Stimulated activated naive B cell treated with anti-CD40 and anti-IgM and Interleukin-4, amounts not matched to agents 10 μg/mL and 1 μg/mL and 100 μg/mL, for 72 hours (primary cell): Measurements from ENCODE around the gene KCTD12.

Experiments used
- ATAC-seq, 2 donors: fragments of 150-1000 bp; cut with Tn5 transposase; replicated peaks; 2 replicates each; pipeline ENCODE4 v1.10.0; 2021; ENCODE audit warnings: moderate library complexity in 1 of 2
- DNase-seq: peaks from one replicate; pipeline ENCODE4 v3.0.0; 2021
- H3K27ac Mint-ChIP-seq: one replicate; pipeline ENCODE4 v1.8.0; 2022; ENCODE audit warnings: mild to moderate bottlenecking, mixed read lengths
- H3K27me3 Mint-ChIP-seq, 2 donors: one replicate each; pipeline ENCODE4 v1.8.0; 2022; ENCODE audit warnings: mixed read lengths in 2 of 2
- H3K36me3 Mint-ChIP-seq, 2 donors: one replicate each; pipeline ENCODE4 v1.8.0; 2022; ENCODE audit warnings: mixed read lengths in 2 of 2, mild to moderate bottlenecking in 1 of 2
- H3K4me1 Mint-ChIP-seq, 2 donors: one replicate each; pipeline ENCODE4 v1.8.0; 2022; ENCODE audit warnings: mixed read lengths in 2 of 2, mild to moderate bottlenecking in 1 of 2
- H3K4me3 Mint-ChIP-seq, 2 donors: one replicate each; pipeline ENCODE4 v1.8.0; 2022; ENCODE audit warnings: mild to moderate bottlenecking in 2 of 2, mixed read lengths in 2 of 2, moderate library complexity in 1 of 2
- H3K9me3 Mint-ChIP-seq, 2 donors: one replicate each; pipeline ENCODE4 v1.8.0; 2022; ENCODE audit warnings: mixed read lengths in 2 of 2, mild to moderate bottlenecking in 1 of 2

Gene KCTD12

DNA sequence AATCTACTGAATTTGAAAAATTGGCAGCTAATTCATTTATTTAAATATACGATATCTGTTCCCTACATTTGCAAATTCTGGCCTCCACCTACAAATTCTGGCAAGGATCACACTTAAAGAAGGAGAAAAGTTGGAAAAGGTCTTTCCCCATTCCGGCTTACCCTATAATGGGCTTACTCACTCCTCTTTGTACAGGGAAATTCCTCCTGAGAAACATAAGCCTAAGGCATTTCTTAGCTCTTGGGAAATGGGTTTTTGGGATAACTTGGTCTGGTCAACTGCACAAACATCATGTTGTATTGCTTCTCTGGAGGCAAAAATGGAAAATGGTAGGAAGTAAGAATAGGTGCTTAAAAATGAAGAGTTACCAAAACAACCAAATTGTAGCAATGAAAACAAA, 25.5 kb downstream of the KCTD12 start:
- no peak for DNase-seq
- peaks cover 0 to 3% of the 10 kb centered on the region in 2 donors for H3K4me1 Mint-ChIP-seq
- H3K27me3 Mint-ChIP-seq: peaks cover 6 to 20% of the 10 kb centered on the region in 2 donors
- peaks cover 0 to 4% of the 10 kb centered on the region in 2 donors for H3K9me3 Mint-ChIP-seq
- ATAC-seq: no peak
- no peaks in the 10 kb centered on the region for H3K36me3 Mint-ChIP-seq
- H3K27ac Mint-ChIP-seq: no peak overlapping the region
- H3K4me3 Mint-ChIP-seq: no peak overlapping the region

DNA sequence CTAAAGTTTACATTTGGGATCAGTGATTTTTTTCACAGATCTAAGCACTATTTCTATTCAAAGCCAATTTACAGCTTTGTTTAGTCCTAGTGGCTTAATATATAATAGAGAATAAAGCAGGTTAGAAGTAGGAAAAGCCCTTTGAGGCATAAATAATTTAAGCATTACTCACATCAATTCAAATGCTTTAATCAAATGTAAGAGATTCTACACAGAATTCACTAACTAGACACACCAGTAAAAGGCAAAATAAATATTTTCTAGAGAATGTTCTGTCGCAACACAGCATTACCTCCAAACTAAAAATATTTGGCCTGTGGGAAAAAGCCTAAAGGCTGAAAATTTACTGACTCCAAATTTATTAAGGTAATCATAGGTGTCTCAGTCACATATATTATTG, 31.3 kb downstream of the KCTD12 start:
- H3K27me3 Mint-ChIP-seq: no peaks in the 10 kb centered on the region
- no peaks in the 10 kb centered on the region for H3K36me3 Mint-ChIP-seq
- H3K4me1 Mint-ChIP-seq: peaks cover 0 to 4% of the 10 kb centered on the region in 2 donors
- DNase-seq (no peak), ATAC-seq (no peak)
- peaks cover 0 to 4% of the 10 kb centered on the region in 2 donors for H3K9me3 Mint-ChIP-seq
- H3K27ac Mint-ChIP-seq: no peak overlapping the region
- H3K4me3 Mint-ChIP-seq: no peak overlapping the region

DNA sequence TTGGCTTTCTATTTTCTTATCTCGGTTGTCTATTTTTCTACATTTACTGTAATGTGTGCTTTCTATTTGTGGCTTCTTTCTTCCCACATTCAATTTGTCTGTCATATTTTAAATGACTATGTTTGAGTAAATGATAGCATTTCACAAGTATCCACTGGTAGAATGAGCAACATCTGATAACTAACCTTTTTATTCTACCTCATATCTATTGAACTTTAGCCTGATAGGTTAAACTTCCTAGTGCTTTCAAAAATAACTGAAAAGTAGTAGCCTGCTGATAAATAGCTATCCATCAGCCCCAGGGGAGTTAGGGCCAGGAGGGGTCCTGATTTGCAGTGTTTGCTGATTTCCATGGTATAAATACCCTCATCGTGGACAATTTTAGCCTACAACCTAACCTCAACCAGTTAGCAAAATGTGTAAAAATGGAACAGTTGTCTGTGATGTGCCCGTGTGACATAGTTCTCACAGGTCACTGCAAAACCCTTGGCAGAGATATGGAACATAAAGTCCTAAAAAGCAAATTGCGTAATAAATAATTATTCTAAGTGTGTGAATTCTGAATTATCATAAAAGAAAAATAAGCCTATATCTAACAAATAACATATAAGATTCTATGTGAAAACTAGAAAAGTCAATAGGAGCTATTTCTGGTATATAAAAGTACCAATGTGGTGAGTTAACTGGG, 32.1 kb downstream of the KCTD12 start:
- H3K27me3 Mint-ChIP-seq: no peaks in the 10 kb centered on the region
- no peak for DNase-seq
- no peak for ATAC-seq
- no peak overlapping the region for H3K4me3 Mint-ChIP-seq
- peaks cover 0 to 4% of the 10 kb centered on the region in 2 donors for H3K4me1 Mint-ChIP-seq
- peaks cover 0 to 3% of the 10 kb centered on the region in 2 donors for H3K9me3 Mint-ChIP-seq
- H3K27ac Mint-ChIP-seq: no peak overlapping the region
- no peaks in the 10 kb centered on the region for H3K36me3 Mint-ChIP-seq

DNA sequence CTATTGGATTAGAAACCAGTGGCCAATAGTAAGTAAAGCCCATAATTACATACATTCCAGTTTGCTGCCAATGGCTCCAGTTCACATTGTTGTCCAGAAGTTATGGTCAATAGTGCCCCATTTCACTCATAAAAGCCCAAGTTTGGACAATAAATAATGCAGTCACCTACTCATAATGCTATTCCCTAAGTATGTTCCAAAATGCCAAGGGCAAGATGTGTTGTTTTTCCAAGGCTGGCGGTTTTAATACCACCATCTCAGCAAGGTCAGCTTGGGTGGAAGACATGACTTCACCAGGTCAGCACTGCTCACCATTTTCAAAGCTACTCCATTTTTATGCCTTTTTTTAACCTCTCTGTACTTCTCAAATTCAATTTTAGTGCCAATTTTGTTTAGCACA, 32.7 kb downstream of the KCTD12 start:
- DNase-seq (no peak), ATAC-seq (no peak)
- Mint-ChIP-seq H3K4me3 (no peak overlapping the region), H3K9me3 (peaks cover 0 to 3% of the 10 kb centered on the region in 2 donors), H3K27me3 (no peaks in the 10 kb centered on the region), H3K4me1 (peaks cover 0 to 4% of the 10 kb centered on the region in 2 donors), H3K36me3 (no peaks in the 10 kb centered on the region), H3K27ac (no peak overlapping the region)

DNA sequence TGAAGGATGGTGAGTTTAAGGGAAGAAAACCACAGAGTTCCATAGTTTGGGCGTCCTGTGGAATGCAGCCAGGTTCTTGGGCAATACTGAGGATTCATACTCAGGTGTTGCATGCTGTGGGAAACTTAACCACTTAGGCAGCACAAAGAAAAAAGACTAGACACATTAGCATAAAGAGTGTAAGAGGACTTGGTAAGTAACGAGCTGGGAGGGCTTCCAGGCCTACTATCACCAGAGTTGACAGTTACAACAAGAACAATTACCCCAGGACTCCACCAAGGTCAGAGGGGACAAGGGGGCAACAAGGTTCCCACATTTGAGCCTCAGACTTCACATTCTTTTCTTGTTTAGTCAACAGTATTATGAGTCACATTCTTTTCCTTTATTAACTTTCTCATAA, 33.2 kb downstream of the KCTD12 start:
- ATAC-seq: no peak
- H3K27me3 Mint-ChIP-seq: no peaks in the 10 kb centered on the region
- H3K4me1 Mint-ChIP-seq: peaks cover 0 to 4% of the 10 kb centered on the region in 2 donors
- H3K9me3 Mint-ChIP-seq: peaks cover 0 to 3% of the 10 kb centered on the region in 2 donors
- H3K27ac Mint-ChIP-seq: no peak overlapping the region
- H3K36me3 Mint-ChIP-seq: no peaks in the 10 kb centered on the region
- no peak overlapping the region for H3K4me3 Mint-ChIP-seq
- DNase-seq: no peak

DNA sequence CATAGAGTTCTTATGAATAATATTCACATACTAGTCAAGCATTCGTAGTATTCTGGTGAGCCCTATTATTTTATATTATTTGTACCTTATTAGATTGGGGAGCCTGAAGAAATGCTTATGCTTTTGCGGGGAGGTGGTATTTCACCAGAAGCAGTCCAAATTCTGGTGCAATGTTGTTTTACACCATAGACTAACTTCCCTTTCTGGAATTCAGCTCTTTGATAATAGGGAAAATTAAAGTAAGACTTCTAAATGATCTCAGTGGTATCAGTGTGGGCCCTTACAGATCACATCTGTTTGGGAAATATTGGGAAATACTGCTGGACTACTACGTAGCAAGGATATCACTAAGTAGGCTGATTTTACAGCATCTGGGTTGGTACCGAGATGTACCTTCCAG, 34.2 kb downstream of the KCTD12 start:
- DNase-seq: no peak
- Mint-ChIP-seq H3K27me3 (no peaks in the 10 kb centered on the region), H3K4me3 (no peak overlapping the region), H3K4me1 (peaks cover 0 to 4% of the 10 kb centered on the region in 2 donors), H3K27ac (no peak overlapping the region), H3K9me3 (peaks cover 0 to 3% of the 10 kb centered on the region in 2 donors), H3K36me3 (no peaks in the 10 kb centered on the region)
- no peak for ATAC-seq

DNA sequence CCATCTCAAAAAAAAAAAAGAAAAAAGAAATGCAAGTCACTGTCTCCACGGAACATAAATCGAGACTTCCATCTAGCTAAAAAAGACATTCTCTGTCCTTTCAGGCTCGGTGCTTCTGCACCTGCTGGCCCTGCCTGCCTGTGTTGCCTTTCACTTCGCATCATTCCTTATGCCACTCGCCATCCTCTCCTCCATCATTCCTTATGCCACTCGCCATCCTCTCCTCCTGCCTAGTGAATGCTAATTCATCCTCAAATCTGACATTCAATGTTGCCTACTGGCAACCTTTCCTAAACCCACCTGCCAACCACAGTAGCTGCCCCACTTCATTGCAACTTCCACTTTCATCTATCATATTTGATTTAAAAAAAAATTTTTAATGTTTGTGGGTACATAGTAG, 36.7 kb downstream of the KCTD12 start:
- Mint-ChIP-seq H3K4me1 (no peaks in the 10 kb centered on the region), H3K27me3 (peaks cover 0 to 3% of the 10 kb centered on the region in 2 donors), H3K4me3 (no peak overlapping the region), H3K27ac (no peak overlapping the region), H3K36me3 (no peaks in the 10 kb centered on the region), H3K9me3 (no peaks in the 10 kb centered on the region)
- ATAC-seq: no peak
- no peak for DNase-seq

DNA sequence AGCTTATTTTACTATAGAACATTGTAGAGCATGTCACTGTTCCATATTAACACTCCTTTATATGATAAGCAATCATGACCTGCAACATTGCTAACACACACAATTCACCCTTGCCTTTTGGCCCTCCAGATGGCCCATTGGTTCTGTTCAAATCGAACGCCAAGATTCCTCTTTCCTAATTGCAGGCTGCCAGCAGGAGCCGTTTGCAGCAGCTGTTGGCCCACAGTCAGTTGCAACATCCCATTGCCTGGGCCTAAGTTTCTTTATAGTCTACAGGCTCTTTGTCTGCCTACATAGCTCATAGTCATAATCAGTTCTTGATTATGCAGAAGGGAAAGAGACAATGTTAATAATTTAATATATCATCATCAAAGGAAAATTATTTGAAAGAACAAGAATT, 37.6 kb downstream of the KCTD12 start:
- Mint-ChIP-seq H3K27me3 (peaks cover 0 to 3% of the 10 kb centered on the region in 2 donors), H3K9me3 (no peaks in the 10 kb centered on the region), H3K36me3 (no peaks in the 10 kb centered on the region), H3K27ac (no peak overlapping the region), H3K4me3 (no peak overlapping the region), H3K4me1 (no peaks in the 10 kb centered on the region)
- ATAC-seq (no peak), DNase-seq (no peak)

DNA sequence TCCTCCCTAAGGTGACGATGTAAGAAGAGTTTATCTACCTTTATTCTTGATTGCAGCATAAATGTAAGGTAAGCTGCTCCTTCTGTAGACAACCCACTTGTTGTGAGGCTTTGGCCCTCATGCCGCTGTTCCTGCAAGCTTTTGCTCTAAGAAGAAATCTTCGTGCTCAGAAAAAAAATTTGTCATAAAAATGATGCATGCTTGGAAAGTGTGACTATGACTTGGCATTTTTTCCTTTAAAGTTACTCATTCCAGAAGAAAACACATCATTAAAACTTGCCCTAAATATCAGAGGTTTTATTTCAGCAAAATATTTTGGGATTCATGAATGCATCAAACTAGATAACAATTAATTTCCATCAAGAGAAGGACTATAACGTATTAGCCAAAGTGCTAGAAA, 39.8 kb downstream of the KCTD12 start:
- H3K4me1 Mint-ChIP-seq: no peaks in the 10 kb centered on the region
- H3K36me3 Mint-ChIP-seq: no peaks in the 10 kb centered on the region
- DNase-seq (no peak), ATAC-seq (no peak)
- peaks cover 0 to 3% of the 10 kb centered on the region in 2 donors for H3K27me3 Mint-ChIP-seq
- peaks cover 0 to 3% of the 10 kb centered on the region in 2 donors for H3K9me3 Mint-ChIP-seq
- H3K4me3 Mint-ChIP-seq: no peak overlapping the region
- no peak overlapping the region for H3K27ac Mint-ChIP-seq

DNA sequence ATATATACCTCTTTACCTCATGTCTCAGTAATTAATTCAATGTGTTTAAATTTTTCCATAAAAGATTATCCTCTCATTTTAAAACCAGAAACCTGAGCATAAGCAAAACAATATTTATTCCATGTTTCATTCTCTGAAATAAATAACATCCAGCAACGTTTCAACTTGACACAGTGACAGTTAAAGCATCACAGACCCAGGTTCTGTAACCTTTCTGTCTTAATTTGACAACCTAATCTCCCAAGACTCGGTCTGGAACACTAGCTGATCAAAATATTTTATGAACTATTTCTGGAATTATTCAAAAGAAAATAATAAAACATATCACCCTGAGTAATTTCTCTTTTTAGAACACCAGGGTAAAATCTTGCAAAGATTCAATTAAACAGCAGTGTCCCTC, 40.3 kb downstream of the KCTD12 start:
- Mint-ChIP-seq H3K27ac (no peak overlapping the region), H3K4me3 (no peak overlapping the region), H3K27me3 (peaks cover 0 to 3% of the 10 kb centered on the region in 2 donors), H3K9me3 (peaks cover 0 to 3% of the 10 kb centered on the region in 2 donors), H3K36me3 (no peaks in the 10 kb centered on the region), H3K4me1 (no peaks in the 10 kb centered on the region)
- DNase-seq (no peak), ATAC-seq (no peak)

DNA sequence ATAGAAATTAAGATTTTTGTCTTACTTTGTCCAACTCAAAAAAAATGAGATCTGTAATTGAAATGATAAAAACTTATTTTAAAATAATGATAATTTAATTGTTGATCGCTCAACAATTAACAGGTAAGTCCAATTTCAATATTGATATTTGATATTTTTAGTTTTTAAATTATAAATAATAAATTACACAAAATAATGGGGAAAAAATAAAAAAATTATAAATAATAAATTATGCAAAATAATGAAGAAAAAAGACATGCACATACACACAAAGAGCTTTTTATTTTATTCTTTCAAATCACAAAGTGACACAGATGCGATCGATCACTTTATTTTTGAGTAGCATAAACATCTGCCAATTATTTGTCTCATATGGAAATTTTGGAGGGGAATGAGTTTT, 40.8 kb downstream of the KCTD12 start:
- H3K27ac Mint-ChIP-seq: no peak overlapping the region

DNA sequence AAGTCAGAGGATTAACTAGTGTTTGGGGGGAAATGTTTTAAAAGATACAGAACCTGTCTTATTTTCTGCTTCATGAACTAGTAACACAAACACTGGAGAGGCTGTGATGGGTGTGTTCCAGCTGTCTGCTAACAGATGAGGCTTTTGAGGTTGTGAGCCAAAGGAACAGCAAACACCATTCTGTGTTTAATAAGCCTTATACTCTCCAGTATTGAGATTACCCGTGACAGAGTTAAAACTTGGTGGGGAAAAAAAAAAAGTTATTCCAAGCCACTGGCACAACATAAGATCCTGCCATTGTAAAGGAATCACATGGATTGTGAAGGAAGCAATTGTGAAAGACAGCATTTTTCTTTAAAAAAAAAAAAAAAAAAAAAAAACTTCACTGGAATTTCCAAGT, 48.4 kb downstream of the KCTD12 start:
- no peak for ATAC-seq
- no peak for DNase-seq
- Mint-ChIP-seq H3K36me3 (no peaks in the 10 kb centered on the region), H3K4me3 (no peak overlapping the region), H3K27me3 (peaks cover 10 to 11% of the 10 kb centered on the region in 2 donors), H3K9me3 (peaks cover 0 to 3% of the 10 kb centered on the region in 2 donors), H3K27ac (no peak overlapping the region), H3K4me1 (no peaks in the 10 kb centered on the region)

More for the DNA sequence above, 40.8 kb downstream of the KCTD12 start:
- H3K4me3 Mint-ChIP-seq: no peak overlapping the region
- no peaks in the 10 kb centered on the region for H3K36me3 Mint-ChIP-seq
- H3K27me3 Mint-ChIP-seq: peaks cover 0 to 3% of the 10 kb centered on the region in 2 donors
- ATAC-seq (no peak), DNase-seq (no peak)
- H3K9me3 Mint-ChIP-seq: peaks cover 0 to 3% of the 10 kb centered on the region in 2 donors
- no peaks in the 10 kb centered on the region for H3K4me1 Mint-ChIP-seq

DNA sequence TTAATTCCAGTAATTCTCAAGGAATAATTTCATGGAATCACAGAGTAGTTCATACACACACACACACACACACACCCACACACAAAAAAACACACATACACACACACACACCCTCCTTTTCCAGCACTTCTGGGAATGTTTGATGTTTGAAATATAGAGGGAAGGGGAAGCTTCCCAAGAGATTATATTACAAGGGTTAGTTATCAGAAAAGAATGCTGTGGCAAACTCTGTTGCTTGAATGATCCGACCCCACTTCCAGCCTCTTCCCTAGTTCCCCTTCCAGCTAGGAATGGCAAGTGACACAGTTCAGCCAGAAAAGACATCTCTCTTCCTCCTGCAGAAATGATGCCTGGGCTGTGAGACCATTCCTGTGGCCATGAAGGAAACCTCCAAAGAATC, 49.9 kb downstream of the KCTD12 start:
- DNase-seq: no peak
- Mint-ChIP-seq H3K27ac (no peak overlapping the region), H3K27me3 (peaks cover 10 to 11% of the 10 kb centered on the region in 2 donors)

DNA sequence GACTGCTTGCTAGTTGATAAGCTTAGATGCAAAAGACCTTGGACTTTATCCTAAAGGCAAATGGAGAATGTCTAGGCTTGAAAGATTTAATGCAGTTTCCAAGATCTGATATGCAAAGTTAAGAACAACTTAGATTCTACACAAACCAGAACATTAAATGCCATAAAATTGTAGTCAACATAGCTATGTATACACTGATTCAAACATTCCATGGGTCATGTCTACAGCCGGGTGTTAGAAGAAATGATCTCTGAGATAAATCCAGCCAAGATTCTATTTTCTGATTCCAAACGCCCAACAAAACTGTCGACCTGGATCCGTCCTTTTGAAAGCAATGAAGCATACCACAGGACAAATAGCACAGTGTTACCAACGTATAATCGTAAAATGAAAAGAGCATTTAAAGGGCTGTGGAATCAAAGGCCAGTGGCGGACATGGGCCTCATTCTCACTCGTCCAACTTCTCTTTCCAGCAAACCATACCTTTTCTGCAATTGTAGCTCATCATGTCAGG, 52.7 kb downstream of the KCTD12 start:
- Mint-ChIP-seq H3K9me3 (no peaks in the 10 kb centered on the region), H3K27ac (no peak overlapping the region), H3K36me3 (no peaks in the 10 kb centered on the region), H3K27me3 (peaks cover 9 to 11% of the 10 kb centered on the region in 2 donors), H3K4me1 (no peaks in the 10 kb centered on the region), H3K4me3 (no peak overlapping the region)
- ATAC-seq (no peak), DNase-seq (no peak)

More for the DNA sequence above, 49.9 kb downstream of the KCTD12 start:
- H3K4me3 Mint-ChIP-seq: no peak overlapping the region
- no peak for ATAC-seq
- H3K9me3 Mint-ChIP-seq: no peaks in the 10 kb centered on the region
- H3K4me1 Mint-ChIP-seq: no peaks in the 10 kb centered on the region
- H3K36me3 Mint-ChIP-seq: no peaks in the 10 kb centered on the region

DNA sequence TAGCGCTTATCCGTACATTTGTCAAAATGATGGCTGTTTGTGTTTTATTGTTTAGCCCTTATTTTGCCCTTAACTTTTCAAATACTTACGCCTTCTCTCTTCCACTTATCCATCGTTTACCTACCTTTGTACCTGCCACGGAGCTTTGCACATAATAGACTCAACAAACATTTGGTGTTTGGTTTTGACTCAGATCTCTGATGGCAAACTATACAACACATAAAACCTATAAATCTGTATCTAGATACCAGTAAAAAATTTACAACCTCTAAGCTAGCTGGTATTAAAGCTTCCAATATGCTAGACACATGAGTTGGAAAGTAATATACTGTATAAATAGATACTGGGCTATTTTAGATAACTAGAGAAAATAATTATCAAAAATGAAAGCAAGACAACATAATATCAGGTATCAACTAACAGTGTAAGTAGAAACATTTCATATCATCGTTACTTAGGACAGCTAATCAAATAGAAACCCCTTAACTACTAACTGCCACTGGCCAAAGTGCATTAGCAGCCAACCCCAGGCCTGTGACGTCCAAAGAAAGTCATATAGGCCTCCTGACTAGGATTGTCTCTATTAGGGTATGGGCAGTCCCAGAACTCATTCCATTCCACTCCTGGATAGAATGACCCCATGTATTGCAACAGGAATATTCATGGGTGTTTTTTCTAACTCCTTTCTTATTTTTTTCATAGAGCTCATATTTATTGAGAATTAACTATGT, 53.8 kb downstream of the KCTD12 start:
- H3K4me3 Mint-ChIP-seq: no peak overlapping the region

More for the DNA sequence above, 53.8 kb downstream of the KCTD12 start:
- Mint-ChIP-seq H3K27me3 (peaks cover 9 to 11% of the 10 kb centered on the region in 2 donors), H3K36me3 (no peaks in the 10 kb centered on the region), H3K9me3 (no peaks in the 10 kb centered on the region), H3K4me1 (peaks cover 0 to 2% of the 10 kb centered on the region in 2 donors), H3K27ac (no peak overlapping the region)
- no peak for ATAC-seq
- DNase-seq: no peak
